HK-2 (cell line): ENCODE results near the gene SLC22A4.

ENCODE experiments used
- DNase-seq: peaks from one replicate; pipeline ENCODE4 v3.0.0-alpha.2; 2018; ENCODE audit not compliant: unreplicated experiment

SLC22A4 gene

GRCh38 chr5:132293992-132294727 is at the start of gene SLC22A4:
Gene SLC22A4 (plus strand): TSS chr5:132294394. CDS start chr5:132294617, 223 bp downstream.
- peak; percentile 92 for DNase-seq

DNA sequence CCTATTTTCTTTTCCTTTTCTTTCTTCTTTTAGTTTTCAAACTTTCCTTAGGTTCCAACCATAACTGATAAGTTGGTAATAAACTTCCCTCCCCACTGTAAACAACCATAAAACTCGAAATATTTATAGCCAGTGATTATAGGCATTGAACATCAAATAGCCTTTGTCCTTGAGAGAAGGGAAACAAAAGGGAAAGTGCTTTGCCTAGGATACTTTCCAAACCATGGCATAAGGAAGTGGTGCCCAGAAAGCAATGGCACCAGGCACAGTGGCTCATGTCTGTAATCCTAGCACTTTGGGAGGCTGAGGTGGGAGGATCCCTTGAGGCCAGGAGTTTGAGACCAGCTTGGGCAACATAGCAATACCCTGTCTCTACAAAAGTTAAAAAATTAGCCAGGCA is 48.6 kb upstream of the SLC22A4 start:
- no peak for DNase-seq

DNA sequence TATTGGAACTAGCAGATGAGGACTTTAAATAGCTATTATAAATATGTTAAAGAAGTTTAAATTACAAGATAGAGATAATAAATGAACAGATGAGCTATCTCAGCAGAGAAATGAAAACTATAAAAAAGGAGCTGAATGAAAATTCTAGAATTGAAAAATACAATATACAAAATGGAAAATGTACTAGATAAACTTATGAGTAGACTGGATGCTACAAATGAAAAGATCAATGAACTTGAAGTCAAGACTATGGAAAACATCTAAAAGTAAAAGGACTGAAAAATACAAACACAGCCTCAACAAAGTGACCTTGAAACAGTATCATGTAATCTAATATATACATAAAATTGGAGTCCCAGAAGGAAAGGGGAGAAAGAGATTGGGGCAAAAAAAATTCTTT is 47.4 kb upstream of the SLC22A4 start:
- DNase-seq = no peak

DNA sequence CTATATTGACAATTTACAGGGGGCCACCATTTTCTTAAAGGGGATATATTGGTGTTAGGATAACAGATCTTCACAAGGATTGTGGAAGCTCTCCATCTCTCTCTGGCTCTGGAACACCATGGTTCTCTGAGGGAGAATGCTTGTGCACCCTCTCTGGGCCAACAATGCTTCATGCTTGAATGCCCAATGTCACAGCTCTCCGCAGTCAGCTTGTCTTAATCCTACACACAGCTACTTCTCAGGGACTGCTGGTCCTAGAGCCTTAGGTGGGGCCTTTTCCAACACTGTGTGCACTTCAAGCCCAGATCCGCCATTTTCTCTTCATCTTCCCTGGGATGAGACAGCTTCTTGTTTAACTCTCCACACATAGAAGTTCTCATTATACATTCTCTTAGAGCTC is 43.6 kb upstream of the SLC22A4 start:
- DNase-seq = no peak

DNA sequence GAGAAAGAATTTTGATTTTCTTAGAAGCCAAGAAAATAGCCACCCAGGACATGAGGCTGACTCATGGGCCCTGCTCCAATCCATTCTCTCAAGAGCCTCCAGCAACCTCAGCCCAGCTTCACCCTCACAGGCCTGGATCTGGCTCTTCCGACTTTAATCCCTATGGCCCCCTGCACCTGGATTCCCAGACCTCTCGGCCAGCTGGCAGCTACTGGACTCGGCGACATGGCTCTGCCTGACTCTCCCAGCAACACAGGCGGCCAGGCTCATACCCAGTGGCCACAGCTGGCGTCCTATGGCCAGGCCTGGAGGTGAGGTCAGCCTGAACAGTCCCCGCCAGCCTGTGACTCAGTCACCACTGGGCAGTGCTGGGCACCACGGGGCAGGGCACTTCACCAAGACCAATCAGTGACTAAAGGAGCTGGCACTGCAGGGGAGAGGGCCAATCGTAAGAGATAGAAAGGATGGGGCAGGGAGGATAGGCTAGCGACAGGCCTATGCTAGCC is 42.9 kb upstream of the SLC22A4 start:
- peak; percentile 58 for DNase-seq

DNA sequence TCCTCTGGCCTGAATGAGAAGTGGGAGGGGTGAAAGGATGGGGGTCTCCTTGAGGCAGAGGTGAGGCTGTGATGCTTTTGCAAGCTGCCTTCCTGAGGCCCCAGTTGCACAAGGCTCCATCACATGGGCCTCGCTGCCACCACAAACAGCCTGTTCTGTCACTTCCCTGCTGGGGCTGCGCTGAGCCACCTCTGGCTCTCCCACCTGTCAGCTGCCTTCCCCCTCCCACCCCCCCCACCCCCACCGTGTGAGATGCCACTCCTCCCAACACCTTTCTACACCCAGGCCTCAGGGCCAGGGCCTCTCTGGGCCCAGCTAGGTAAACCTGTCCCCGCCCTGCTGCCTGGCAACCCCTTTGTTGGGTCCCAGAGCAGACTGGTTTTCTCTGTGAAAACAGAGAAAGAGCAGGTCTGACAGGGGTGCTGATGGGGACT is 41.2 kb upstream of the SLC22A4 start:
- no peak for DNase-seq

DNA sequence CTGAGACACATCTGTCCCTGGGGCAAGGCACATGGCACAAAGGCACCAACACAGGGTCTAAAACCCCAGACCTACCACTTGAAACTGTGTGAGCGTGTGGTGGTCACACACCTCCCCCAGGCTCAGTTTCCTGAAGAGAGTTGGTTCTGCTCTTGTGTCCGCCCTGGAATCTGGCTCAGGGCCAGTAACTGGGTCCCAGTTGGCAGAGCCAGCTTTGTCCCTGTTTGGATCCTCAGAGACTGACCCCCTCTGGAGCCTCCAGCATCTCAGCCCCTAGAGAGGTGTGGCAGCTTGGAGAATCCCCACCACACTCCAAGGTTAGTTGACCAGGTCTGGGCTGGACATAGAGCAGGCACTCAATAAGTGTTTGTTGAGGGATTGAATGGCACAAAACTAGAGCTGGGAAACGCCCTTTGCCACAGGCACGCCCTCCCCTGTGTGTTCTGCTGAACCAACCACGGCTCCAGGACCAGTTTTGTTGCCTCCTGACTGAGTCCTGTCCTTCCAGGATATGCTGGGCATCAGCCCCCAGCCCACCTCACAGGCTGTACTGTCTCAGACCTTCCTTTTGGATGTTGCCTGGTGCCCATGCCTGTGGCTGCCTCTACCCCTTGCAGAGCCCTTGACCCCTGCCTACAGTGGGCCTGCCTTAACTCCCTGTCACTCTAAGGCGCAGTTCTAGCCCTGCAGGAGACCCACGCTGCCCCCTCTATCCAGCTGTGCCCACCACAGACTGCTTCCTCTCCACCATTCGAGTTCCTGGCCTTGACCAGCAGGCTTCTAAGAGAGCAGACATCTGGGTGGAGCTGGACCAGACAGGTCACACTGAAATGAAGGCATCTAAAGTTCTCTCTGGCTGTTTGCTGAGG is 40.5 kb upstream of the SLC22A4 start:
- DNase-seq = no peak

- no peak for DNase-seq
Observed at GRCh38 chr5:132254321-132254977, 39.7 kb upstream of the SLC22A4 start.

DNA sequence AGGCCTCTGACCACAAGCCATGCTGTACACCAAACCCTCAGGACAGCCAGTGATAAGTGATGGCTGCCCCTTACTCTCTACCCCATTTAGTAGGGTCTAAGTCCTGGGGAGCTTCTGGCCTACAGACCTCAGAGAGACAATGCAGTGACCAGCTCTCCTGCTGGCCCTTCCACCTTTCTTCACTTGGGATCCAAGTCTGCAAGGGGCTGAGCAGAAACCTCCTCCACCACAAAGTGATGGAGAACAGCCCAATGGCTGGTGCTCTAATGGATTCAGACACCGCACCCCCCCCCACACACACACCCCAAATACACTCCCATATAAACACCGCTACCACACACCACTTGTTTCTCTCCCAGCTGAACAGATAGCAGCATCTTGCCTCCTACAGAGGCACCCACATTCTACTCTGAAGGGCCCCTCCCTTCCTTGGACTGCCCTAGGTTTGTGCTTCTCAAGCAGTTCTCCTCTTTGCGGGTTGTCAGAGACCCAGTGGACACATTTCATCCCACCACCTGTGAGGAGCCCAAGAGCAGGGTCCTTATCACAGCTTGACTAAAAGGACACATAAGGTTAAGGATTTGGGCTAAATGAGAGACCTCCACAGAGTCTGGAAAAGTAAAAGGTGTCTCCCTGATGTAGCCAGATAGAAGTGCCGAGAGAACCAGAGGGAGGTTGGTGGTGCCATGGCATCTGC is 38.0 kb upstream of the SLC22A4 start:
- no peak for DNase-seq

- no peak for DNase-seq
Observed at GRCh38 chr5:132256783-132257130, 37.4 kb upstream of the SLC22A4 start.

GRCh38 chr5:132257131-132258101 is 36.8 kb upstream of the SLC22A4 start, which contains the start of gene PDLIM4:
Gene PDLIM4 (plus strand): TSS chr5:132257696. CDS start chr5:132257735, 39 bp downstream.
- DNase-seq = no peak

DNA sequence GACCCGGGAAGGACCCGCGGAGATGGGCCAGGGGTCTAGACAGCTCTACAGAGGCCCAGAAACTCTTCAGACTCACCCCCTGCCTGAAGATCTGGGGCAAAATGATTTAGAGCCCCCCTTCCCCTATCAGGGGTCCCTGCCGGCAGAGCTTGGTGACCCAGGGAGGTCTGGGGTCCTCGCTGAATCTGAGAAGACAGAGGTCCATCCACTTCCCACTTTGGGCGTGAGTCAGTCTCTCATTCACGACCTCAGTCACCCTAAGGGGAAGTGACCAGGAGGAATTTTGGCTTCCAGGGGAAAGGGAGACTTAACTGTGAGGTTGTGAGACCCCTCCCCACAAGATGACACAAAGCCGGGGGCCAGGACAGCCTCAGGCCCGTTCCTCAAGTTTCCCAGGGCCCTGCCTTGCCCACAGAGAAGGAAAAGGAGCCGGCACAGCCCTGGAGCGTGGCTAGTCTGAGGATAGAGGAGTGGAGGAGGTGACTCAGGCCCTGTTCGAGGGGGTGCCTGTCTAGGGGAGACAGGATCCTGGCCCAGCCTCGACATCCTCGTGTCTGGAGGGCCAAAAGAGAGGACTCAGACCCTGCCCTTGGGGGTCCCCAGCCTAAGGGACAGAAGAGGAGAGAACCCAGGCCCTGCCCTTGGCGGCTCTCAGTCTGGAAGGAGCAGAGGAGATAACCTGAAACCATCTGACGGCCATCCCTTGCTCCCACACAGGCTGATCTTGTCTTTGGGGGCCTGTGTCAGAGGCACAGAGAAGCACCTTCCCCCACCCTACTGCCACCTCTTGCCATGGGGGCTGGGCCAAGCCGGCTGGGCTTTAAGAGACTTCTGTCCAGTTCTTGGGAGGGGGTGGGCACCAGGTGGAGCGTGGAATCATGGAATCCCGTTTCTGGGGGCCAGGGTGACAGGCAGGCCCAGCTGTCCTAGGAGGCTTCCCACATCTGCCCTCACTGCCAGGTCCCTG is 35.8 kb upstream of the SLC22A4 start:
- DNase-seq = no peak

GRCh38 chr5:132259069-132259851 is 34.9 kb upstream of the SLC22A4 start:
- no peak for DNase-seq

- peak; percentile 49 for DNase-seq
Observed at GRCh38 chr5:132260051-132260450, 34.1 kb upstream of the SLC22A4 start.

DNA sequence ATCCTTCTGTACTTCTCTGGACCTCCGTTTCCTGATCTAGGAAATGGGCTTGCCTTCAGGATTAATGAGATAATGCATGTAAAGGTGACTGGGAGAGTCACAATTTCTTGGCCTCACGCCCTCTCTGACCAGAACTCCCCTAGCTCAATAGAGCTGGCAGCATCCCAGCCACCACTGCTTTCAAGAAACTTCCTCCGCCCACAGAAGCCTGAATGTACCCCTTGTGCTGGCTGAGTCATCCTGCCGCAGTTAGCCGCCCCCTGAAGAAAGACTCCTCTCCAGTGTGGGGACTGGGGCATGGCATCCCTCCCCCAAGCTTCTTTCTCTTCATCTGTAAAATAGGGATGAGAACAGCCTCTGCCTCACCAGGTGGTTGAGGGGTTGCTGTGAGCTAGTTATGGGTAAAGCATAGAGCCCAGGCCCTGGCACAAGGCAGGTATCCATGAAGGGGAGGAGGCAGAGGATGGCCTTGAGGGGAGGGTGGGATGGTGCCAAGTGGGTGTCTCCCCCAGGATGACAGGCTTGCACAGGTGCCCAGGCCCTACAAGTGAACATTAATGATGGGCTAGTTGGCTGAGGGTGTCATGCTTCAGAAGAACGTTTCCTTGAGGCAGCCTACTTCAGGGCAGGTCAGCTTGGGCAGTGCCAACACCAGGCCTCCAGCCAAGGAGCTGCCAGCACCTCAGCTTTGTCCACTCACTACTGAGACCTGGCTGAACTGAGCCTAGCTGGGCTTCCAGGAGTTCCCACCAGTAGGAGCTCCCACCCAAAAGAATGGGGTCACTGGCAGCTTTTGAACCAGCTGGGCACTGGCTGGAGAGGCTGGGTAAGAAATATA is 33.3 kb upstream of the SLC22A4 start:
- peak; percentile 66 for DNase-seq

DNA sequence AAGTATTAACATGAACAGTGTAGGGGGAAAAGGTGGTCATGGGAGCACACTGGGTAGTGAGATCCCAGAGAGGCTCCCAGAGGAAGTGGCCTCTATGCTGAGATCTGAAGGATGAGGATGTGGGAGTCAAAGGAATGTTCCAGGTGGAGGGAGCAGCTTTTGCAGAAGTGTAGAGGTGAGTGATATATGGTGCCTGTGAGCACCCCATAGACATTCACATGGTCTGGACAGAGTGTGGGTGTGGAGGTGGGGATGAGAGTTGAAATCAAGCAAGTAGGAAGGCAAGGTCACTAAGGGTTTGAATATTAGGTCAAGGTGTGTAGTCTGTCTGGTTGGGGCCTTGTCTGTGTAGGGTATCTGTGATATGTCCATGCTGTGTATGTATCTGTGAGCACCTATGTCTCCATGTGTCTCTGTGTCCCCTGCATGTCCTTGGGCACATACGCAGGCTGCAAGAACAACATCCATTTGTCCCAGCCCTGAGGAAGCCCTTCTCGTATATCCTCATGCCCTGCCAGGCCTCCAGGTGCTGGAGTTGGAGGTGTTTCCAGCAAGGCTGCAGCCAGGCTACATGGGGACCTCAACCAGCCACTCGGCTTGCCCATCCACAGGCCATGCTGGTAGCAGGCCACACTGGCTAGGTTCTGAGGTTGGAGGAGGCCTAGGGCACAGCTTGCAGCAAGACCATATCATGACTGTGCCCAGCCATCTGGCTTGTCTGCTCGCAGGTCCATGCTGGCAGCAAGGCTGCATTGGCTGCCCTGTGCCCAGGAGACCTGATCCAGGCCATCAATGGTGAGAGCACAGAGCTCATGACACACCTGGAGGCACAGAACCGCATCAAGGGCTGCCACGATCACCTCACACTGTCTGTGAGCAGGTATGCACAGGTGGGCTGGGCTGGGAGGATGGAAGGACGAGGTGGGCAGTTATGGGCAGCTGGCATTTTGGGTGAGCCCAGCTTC is 32.0 kb upstream of the SLC22A4 start:
- DNase-seq = no peak
